HG02973 (cell line): ENCODE data around the gene ATP13A2.
A peak's percentile ranks its signal among the peaks of the same experiment; 100 is the strongest.
"Not testable (repeated sequence)": the region's sequence is repeated elsewhere in the genome, so short reads cannot be mapped to it uniquely, and the experiment has no call there.

ENCODE experiments used
- ATAC-seq: cut with Tn5 transposase; IDR thresholded peaks from one replicate; pipeline ENCODE4 v1.9.1; 2021; ENCODE audit warnings: moderate library complexity; ENCODE audit not compliant: unreplicated experiment

ATP13A2 gene

DNA sequence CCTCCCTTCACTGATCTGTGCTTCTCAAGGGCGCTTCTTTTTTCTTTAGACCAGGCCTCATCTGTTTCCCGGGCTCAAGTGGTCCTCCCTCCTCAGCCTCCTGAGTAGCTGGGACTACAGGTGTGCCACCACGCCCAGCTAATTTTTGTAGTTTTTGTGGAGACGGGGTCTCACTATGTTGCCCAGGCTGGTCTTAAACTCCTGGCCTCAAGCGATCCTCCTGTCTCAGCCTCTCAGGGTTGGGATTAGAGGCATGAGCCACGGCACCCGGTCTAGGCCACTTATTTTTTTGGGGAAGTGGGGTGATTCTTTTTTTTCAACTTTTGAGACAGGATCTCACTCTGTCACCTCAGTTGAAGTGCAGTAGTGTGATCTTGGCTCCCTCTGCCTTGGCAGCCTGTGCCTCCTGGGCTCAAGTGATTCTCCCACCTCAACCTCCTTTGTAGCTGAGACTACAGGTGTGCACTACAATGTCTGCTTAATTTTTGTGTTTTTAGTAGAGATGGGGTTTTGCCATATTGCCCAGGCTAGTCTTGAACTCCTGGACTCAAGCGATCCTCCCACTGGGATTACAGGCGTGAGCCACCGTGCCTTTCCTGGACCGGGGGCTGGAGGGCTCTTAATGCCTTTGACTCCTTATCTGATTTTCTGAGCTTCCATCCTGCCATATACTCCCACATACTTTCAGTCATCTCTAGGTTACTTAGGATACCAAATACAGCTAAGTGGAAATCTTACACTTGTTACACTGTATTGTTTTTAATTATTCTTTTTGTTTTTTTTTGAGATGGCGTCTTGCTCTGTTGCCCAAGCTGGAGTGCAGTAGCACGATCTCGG is 50.2 kb downstream of the ATP13A2 start:
- ATAC-seq = no peak

DNA sequence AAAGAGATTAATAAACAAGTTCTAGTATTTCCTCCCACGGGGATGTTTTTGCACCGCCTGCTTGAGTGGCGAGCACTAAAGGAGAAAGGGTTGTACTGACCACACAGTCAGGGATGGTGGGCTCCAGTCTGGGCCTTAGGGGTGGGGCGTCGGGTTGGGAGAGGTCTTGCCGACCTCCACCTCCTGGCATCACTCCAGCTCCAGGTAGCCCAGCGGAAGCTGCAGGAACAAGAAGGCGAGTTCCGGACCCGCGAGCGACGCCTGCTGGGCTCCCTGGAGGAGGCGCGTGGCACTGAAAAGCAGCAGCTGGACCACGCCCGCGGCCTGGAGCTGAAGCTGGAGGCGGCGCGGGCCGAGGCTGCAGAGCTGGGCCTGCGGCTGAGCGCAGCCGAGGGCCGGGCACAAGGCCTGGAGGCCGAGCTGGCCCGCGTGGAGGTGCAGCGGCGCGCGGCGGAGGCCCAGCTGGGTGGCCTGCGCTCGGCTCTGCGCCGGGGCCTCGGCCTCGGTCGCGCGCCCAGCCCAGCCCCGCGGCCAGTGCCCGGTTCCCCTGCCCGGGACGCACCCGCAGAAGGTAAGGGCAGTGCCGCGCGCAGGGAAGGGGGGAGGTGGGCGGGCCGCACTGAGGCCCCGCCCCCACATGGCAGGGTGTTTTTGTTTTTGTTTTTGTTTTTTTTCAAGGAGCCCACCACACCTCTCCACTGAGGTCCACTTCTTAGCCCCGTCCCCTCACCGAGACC is 51.0 kb downstream of the ATP13A2 start:
- ATAC-seq = peak; percentile 53

DNA sequence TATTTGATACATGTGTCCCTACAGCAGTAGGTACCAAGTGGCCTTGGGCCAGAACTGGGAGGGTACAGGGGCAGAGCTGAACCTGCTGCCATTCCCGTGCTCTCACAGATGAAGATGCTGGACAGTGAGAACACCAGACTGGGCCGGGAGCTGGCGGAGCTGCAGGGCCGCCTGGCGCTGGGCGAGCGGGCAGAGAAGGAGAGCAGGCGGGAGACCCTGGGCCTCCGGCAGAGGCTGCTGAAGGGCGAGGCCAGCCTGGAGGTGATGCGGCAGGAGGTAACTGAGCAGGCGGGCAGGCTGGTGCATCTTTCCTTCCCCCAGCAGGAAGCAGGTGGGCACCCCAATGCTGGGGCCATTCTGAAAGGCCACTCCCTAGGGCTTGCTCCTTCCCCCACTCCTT is 53.3 kb downstream of the ATP13A2 start:
- no peak for ATAC-seq

DNA sequence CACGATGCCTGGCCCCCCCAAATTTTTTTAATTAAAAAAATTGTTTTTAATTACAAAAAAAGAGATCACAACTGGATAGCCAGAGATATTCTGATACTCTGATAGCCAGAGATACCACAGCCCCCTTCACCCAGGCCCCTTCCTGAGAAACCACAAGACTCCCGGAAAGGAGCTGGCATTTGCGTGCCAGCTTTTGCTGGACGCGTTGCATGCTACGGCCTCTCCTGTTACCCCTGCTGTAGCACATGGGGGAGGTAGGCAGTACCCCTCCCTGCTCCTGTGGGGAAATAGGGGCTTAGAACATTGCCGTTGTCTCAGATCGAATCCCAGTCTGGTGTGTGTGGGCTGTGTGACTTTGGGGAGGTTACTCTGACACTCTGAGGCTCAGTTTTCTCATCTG is 54.0 kb downstream of the ATP13A2 start:
- no peak for ATAC-seq

DNA sequence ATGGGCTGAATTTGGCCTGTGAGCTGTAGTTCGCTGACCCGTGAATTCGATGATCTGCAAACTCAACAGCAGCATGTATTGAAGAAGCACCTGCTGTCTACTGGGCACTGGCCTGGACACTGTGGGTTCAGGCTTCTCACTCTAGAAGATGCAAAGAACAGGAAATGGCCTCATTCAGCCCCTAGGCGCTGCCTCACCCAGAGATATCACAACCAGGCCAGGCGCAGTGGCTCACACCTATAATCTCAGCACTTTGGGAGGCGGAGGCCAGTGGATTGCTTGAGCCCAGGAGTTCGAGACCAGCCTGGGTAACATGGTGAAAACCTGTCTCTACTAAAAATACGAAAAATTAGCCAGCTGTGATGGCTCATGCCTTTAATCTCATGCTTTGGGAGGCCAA is 55.0 kb downstream of the ATP13A2 start:
- no peak for ATAC-seq

DNA sequence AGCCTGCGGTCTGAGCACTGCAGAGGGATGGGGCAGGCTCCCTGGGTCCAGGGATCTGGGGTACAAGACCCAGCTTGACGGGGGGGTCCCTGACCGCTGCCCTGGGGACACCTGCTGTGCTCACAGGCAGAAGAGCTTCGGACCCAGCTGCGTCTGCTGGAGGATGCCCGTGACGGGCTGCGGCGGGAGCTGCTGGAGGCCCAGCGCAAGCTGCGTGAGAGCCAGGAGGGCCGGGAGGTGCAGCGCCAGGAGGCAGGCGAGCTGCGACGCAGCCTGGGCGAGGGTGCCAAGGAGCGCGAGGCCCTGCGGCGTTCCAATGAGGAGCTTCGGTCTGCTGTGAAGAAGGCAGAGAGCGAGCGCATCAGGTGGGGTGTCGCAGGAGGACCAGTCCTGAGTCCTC is 56.5 kb downstream of the ATP13A2 start:
- no peak for ATAC-seq

DNA sequence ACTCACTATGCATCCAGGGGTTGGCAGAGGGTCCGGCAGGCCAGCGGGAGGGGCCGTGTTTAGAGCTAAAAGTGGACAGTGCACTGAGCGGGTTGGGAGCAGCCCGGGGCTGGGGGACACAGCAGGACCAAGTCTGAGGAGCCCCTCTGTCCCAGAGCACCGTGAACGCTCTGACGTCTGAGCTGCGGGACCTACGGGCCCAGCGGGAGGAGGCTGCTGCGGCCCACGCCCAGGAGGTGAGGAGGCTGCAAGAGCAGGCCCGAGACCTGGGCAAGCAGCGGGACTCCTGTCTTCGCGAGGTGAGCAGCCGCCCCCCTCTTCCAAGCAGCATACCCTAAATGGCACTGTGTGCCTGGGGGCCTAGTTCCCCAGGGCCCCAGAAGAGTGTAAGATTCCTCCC is 57.1 kb downstream of the ATP13A2 start:
- ATAC-seq = no peak

DNA sequence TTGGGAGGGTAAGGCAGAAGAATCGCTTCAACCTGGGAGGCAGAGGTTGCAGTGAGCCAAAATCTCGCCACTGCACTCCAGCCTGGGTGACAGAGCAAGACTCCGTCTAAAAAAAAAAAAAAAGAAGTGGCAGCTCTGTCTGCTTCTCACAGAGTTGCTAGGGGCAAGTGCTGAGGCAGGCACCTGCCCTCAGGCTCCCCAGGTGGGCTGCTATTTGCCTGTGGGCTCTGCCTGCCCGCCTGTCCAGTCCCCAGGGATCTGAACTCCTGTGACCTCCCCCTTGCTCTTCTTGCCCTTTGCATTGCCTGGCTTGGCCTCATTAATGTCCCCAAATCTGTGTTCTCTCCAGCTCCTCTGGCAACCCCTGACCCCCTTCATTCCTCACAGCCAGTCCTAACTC is 59.4 kb downstream of the ATP13A2 start:
- ATAC-seq = not testable (repeated sequence)

DNA sequence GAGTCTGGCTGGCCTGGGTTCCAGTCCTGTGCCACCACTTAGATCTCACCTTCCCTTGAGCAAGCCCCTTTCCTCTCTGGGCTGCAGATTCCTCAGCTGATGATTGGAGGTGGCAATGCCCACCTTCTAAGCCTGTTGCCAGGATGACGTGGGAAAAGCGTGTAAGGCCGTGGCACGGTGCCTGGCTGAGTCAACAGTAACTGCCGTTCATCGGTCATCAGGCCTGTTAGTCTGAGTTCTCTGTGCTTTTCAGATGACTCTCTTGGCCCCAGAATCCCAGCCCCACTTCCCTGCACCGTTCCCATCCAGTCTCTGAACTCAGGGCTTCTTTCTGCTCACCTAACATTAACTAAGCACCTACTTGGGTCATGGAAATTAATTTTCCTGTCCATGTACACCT is 62.7 kb downstream of the ATP13A2 start:
- not testable (repeated sequence) for ATAC-seq

DNA sequence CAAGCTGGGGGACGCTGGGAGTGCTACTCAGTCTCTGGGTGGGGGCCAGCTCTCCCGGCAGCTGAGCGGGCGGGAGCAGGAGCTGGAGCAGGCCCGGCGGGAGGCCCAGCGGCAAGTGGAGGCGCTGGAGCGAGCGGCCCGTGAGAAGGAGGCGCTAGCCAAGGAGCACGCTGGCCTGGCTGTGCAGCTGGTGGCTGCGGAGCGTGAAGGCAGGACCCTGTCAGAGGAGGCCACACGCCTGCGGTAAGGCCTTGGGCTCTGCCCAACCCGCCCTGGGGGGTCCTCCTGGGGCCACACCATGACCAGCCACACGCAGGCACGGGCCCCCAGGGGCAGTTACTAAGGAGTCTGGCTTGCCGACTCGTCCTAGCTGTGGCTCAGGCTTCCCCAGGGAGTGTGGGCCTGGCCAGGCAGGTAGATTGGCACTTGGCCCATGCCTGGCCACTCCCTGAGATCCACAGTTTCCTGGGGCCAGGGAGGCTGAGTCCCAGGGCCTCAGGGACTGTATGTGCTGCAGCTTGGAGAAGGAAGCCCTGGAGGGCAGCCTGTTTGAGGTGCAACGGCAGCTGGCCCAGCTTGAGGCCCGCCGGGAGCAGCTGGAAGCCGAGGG is 63.3 kb downstream of the ATP13A2 start:
- ATAC-seq = not testable (repeated sequence)

DNA sequence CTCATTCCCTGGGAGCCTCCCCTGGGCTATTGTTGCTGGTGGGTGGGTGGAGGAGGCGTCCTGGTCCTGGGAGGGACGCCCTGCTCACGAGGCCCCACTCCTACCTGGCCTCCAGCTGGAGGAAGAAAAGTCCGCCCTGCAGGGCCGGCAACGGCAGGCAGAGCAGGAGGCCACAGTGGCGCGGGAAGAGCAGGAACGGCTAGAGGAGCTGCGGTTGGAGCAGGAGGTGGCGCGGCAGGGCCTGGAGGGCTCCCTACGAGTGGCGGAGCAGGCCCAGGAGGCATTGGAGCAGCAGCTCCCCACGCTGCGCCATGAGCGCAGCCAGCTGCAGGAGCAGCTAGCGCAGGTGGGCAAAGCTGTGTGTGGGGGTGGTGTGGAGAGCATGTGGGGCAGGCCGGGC is 65.1 kb downstream of the ATP13A2 start:
- ATAC-seq = no peak

DNA sequence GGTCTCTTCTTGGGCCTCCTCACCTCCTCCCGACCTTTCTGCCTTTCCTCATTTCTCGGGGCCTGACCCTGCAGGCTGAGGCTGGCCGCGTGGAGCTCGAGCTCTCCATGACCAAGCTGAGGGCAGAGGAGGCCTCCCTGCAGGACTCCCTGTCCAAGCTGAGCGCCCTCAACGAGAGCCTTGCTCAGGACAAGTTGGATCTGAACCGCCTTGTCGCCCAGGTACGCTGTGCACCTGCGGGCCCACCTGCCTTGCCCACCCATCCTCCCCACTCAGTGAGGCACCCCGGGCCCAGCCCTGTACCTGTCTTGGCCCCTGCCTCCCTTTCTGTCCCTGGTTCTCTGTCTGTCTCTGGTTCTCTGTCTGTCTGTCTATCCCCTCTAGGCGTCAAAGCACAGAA is 65.5 kb downstream of the ATP13A2 start:
- ATAC-seq = not testable (repeated sequence)

DNA sequence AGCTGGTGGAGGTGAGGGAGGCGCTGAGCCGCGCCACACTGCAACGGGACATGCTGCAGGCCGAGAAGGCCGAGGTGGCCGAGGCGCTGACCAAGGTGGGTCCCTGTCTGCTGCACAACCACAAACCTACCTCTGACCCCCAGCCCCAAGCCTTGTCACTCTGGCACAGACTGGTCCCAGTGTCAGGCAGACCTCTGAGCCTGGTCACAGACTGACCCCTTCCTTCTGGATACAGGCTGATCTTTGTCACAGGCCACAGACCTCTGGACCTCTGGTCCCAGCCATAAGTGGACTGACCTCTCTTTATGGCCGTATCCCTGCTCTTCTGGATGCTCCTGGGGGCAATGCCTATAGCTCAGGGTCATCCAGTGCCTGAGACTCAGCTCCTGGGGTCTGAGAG is 66.2 kb downstream of the ATP13A2 start:
- ATAC-seq = not testable (repeated sequence)

DNA sequence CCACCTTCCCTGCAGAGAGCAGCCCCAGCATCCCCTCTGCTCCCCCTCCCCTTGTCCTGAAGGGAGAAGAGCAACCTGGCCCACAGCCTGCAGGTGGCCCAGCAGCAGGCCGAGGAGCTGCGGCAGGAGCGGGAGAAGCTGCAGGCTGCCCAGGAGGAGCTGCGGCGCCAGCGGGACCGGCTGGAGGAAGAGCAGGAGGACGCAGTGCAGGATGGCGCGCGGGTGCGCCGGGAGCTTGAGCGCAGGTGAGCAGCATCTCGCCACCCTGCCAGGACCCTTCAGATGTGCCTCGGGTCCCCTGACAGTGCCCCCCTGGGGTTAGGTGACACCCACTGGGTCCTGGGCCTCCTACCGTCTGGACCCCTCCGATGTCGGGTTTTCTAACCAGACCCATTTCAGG is 67.7 kb downstream of the ATP13A2 start:
- ATAC-seq = no peak

DNA sequence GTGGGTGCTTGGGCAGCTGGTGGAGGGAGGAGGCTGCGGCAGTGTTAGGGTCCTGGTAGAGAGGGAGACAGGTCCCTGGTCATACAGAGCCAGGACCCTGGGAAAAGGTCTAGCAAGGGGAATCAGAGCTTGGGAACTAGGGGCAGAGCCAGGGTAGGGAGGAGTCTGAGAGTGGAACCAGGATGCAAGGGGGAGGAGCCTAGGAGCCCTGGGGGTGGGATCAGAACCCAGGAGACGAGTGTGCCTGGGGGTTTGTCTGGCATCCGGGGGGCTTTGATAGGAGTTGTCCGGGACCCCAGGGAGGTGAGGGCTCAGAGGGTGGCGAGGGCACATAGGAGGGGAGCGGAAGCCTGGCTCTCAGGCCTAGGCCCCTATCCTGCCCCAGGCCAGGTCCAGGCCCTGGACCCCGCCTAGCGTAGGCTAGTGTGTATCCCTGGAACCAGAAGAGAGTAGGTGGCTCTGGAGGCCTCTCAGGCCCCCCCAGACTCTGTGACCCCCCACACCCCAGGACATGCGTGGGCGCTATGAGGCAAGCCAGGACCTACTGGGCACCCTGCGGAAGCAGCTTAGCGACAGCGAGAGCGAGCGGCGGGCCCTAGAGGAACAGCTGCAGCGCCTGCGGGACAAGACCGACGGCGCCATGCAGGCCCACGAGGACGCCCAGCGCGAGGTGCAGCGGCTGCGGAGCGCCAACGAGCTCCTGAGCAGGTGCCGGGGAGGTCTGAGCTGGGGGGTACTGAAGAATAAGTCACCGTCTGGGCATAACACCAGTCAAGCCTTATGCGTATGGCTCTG is 72.1 kb downstream of the ATP13A2 start:
- not testable (repeated sequence) for ATAC-seq

DNA sequence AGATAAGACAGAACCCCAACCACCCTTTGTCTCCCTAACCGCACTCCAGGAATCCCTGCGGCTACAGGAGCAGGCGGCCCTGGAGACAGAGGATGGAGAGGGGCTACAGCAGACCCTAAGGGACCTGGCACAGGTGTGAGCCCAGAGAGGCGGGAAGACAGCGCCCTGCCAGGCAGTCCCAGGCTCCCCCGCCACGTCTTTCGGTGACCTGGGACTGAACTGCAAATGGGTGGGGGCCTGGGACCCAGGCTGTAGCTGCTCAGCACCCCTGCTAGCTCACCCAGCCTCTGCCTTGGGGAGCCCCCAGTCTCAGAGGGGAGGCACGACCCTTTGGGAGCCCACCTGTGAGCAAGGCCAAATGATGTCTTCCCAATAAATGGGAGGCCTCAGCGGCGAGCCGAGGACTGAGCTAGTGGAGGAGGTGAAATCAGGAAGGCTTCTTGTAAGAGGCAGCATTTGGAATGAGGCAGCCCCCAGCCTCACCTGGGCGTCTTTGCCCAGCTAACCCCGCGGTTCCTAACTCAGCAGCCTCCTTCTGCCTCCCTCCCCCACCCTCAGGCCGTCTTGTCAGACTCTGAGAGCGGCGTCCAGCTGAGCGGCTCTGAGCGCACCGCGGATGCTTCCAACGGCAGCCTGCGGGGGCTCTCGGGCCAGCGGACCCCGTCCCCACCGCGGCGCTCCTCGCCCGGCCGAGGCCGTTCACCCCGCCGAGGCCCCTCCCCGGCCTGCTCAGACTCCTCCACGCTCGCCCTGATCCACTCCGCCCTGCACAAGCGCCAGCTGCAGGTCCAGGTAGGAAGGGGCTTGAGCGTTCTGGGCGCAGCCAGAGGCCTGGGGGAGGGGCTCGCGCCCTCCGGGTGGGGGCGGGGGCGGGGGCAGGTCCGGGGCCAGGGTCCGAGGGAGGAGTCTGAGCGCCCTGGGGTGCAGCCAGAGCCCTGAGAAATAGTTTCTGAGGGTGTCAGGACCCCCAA is 73.1 kb downstream of the ATP13A2 start:
- no peak for ATAC-seq

DNA sequence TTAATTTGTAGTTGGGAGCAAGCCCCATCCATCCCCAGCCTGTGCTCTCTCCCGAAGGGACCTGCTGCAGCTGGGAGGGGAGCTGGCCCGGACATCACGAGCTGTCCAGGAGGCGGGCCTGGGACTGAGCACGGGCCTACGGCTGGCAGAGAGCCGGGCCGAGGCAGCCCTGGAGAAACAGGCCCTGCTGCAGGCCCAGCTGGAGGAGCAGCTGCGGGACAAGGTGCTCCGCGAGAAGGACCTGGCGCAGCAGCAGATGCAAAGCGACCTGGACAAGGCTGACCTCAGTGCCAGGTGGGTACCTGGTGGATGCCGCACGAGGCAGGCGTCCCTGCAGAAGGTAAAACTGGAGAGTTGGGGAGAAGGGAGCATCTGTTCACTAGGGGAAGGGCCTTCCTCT is 75.1 kb downstream of the ATP13A2 start:
- ATAC-seq = not testable (repeated sequence)
